Measurements from ENCODE around the gene ADD1. TPM values are rescaled to one million over a fixed set of nuclear protein-coding genes. Genes with fewer than 3 reads are reported as not detected.

The ADD1 gene
- total and polyA plus RNA-seq, 2 of the 13 experiments (the other 11 are each of a cell fraction or from before 2014, with no cell fraction given): 73.9 to 122 TPM

DNA sequence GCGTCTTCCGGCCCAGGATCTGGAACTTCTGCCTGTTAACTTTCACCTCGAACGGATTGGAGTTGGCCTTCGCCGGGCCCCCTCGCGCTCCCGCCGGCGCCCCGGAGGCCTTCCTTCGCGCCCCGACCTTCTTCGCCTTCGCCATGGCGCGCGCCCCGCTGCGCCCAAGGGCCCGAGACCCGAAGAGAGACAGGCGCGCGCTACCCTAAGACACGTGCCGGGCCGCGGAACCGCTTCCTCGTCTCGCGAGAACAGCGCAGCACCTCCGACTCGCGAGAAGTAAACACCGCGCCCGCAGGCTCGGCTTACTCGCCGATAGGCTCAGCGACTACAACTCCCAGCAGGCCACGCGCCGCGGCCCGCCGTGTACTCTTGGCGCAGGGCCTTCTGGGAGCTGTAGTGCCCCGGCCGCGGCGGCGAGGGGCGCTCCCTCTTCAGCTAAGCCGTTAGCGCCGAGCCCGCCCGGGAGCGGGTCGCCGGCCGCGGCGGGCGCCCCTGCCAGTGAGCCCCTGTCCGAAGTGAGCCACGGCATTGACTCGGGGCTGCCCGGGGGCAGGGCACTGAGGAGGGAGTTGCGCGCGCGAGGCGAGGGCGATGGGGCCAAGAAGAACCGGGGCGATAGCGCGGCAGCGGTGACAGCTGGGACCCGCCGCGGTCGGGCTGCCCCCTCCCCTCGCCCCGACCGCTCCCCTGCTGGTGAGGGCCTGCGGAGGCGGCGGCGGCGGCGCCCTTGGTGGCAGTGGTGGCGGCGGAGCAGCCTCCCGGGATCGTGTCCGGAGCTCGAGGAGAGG lies 119.7 kb downstream of the ADD1 start, which contains the start of the genes GRK4 and NOP14 (continued):
- TF ChIP-seq, protein P1, sequence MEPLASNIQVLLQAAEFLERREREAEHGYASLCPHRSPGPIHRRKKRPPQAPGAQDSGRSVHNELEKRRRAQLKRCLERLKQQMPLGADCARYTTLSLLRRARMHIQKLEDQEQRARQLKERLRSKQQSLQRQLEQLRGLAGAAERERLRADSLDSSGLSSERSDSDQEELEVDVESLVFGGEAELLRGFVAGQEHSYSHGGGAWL (CRISPR knock-in tag; IDR thresholded peaks at IDR 0.05): peak; percentile 97
- TF ChIP-seq CBX5 (CRISPR knock-in tag; IDR thresholded peaks at IDR 0.05; ENCODE audit: borderline replicate concordance) (peak; percentile 84; the same call in 1 of the 2 replicates), ZFY (CRISPR knock-in tag; IDR thresholded peaks at IDR 0.05) (peak; percentile 97), ZNF3 (CRISPR knock-in tag; IDR thresholded peaks at IDR 0.05) (0 out of 2 replicates have a peak, but pooled peaks have one; percentile 67), THYN1 (CRISPR knock-in tag; IDR thresholded peaks at IDR 0.05; ENCODE audit: borderline replicate concordance, low read depth) (0 out of 2 replicates have a peak, but pooled peaks have one; percentile 72), EEA1 (CRISPR knock-in tag; IDR thresholded peaks at IDR 0.05; ENCODE audit: borderline replicate concordance) (peak; percentile 95), ZNF468 (CRISPR knock-in tag; IDR thresholded peaks at IDR 0.05) (peak; percentile 69; the same call in 1 of the 2 replicates), NFE2L1 (CRISPR knock-in tag; IDR thresholded peaks at IDR 0.05; ENCODE audit: borderline replicate concordance) (no peak; the same call in 1 of the 2 replicates), MAF1 (CRISPR knock-in tag; IDR thresholded peaks at IDR 0.05; ENCODE audit: borderline replicate concordance) (0 out of 2 replicates have a peak, but pooled peaks have one; percentile 66), SMAD3 (CRISPR knock-in tag; IDR thresholded peaks at IDR 0.05) (peak; percentile 65; the same call in 1 of the 2 replicates), ZNF614 (CRISPR knock-in tag; IDR thresholded peaks at IDR 0.05; ENCODE audit: borderline replicate concordance) (peak; percentile 82), RARG (CRISPR knock-in tag; IDR thresholded peaks at IDR 0.05; ENCODE audit: low read depth) (peak; percentile 91; the same call in 1 of the 2 replicates), EZH2 (conservative IDR thresholded peaks at IDR 0.05; ENCODE audit: low read depth, low read length) (no peak), ZNF207 (IDR thresholded peaks at IDR 0.05; ENCODE audit: borderline replicate concordance) (no peak), TEAD3 (CRISPR knock-in tag; optimal IDR thresholded peaks at IDR 0.05; ENCODE audit: borderline replicate concordance) (peak; percentile 85), ZFP37 (CRISPR knock-in tag; IDR thresholded peaks at IDR 0.05; ENCODE audit: borderline replicate concordance) (0 out of 2 replicates have a peak, but pooled peaks have one; percentile 5), ZNF678 (CRISPR knock-in tag; IDR thresholded peaks at IDR 0.05) (peak; percentile 86), ZNF782 (CRISPR knock-in tag; IDR thresholded peaks at IDR 0.05; ENCODE audit: borderline replicate concordance) (peak; percentile 98), ZNF589 (CRISPR knock-in tag; conservative IDR thresholded peaks at IDR 0.05) (peak; percentile 95), FOXA1 (IDR thresholded peaks at IDR 0.05) (0 out of 2 replicates have a peak, but pooled peaks have one; percentile 31), FOXA1 (CRISPR knock-in tag; IDR thresholded peaks at IDR 0.05) (peak; percentile 99)
- TF ChIP-seq, protein P2, sequence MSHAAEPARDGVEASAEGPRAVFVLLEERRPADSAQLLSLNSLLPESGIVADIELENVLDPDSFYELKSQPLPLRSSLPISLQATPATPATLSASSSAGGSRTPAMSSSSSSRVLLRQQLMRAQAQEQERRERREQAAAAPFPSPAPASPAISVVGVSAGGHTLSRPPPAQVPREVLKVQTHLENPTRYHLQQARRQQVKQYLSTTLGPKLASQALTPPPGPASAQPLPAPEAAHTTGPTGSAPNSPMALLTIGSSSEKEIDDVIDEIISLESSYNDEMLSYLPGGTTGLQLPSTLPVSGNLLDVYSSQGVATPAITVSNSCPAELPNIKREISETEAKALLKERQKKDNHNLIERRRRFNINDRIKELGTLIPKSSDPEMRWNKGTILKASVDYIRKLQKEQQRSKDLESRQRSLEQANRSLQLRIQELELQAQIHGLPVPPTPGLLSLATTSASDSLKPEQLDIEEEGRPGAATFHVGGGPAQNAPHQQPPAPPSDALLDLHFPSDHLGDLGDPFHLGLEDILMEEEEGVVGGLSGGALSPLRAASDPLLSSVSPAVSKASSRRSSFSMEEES (CRISPR knock-in tag; IDR thresholded peaks at IDR 0.05): peak; percentile 90
- TF ChIP-seq, protein P3, sequence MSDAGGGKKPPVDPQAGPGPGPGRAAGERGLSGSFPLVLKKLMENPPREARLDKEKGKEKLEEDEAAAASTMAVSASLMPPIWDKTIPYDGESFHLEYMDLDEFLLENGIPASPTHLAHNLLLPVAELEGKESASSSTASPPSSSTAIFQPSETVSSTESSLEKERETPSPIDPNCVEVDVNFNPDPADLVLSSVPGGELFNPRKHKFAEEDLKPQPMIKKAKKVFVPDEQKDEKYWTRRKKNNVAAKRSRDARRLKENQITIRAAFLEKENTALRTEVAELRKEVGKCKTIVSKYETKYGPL (CRISPR knock-in tag; IDR thresholded peaks at IDR 0.05): no peak
- TF ChIP-seq, protein P4, sequence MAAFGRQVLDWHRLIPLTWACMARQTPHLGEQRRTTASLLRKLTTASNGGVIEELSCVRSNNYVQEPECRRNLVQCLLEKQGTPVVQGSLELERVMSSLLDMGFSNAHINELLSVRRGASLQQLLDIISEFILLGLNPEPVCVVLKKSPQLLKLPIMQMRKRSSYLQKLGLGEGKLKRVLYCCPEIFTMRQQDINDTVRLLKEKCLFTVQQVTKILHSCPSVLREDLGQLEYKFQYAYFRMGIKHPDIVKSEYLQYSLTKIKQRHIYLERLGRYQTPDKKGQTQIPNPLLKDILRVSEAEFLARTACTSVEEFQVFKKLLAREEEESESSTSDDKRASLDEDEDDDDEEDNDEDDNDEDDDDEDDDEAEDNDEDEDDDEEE (CRISPR knock-in tag; IDR thresholded peaks at IDR 0.05): peak; percentile 36; the same call in 1 of the 2 replicates
